ENCODE results near the gene S100A2. TPM values are rescaled to one million over a fixed set of nuclear protein-coding genes. Genes with fewer than 3 reads are reported as not detected.

S100A2 gene
- total RNA-seq, 1 donor from 2014 or later = 1,251 TPM

GRCh38 chr1:153542956-153543711, 22.5 kb downstream of the S100A2 start:
- FAIRE-seq (no peak), DNase-seq (ENCODE audit: low read depth) (no peak)
- TF ChIP-seq CTCF (IDR thresholded peaks at IDR 0.05; ENCODE audit: insufficient read depth, low read length, severe bottlenecking) = no peak
- H3K36me3 ChIP-seq (ENCODE audit: control insufficient read depth, insufficient read depth, low read length) = peaks cover 2% of the 10 kb centered on the region
- H3K4me3 ChIP-seq (ENCODE audit: low read depth, low read length) = no peak overlapping the region
- H3K27me3 ChIP-seq (ENCODE audit: control insufficient read depth, insufficient read depth, low read length) = no peaks in the 10 kb centered on the region

- no peak for FAIRE-seq
- no peak for DNase-seq (ENCODE audit: low read depth)
- Histone ChIP-seq H3K27me3 (ENCODE audit: control insufficient read depth, insufficient read depth, low read length) (no peaks in the 10 kb centered on the region), H3K4me3 (ENCODE audit: low read depth, low read length) (no peak overlapping the region), H3K36me3 (ENCODE audit: control insufficient read depth, insufficient read depth, low read length) (no peaks in the 10 kb centered on the region)
- TF ChIP-seq CTCF (IDR thresholded peaks at IDR 0.05; ENCODE audit: insufficient read depth, low read length, severe bottlenecking) = no peak
These were observed 23.7 kb downstream of the S100A2 start for GRCh38 chr1:153541641-153542590.

GRCh38 chr1:153540394-153541361, 25.0 kb downstream of the S100A2 start, which contains the start of gene S100A5:
Gene S100A5, minus strand, starts transcription at chr1:153540934. Its CDS starts 743 bp downstream, at chr1:153540191.
- Histone ChIP-seq H3K4me3 (ENCODE audit: low read depth, low read length) (no peak within 1 kb of the TSS), H3K27me3 (ENCODE audit: control insufficient read depth, insufficient read depth, low read length) (no peaks in the 10 kb centered on the region), H3K36me3 (ENCODE audit: control insufficient read depth, insufficient read depth, low read length) (no peaks in the 10 kb centered on the region)
- DNase-seq (ENCODE audit: low read depth) (peak; percentile 71), FAIRE-seq (no peak)
- TF ChIP-seq CTCF (IDR thresholded peaks at IDR 0.05; ENCODE audit: insufficient read depth, low read length, severe bottlenecking) = no peak

GRCh38 chr1:153539395-153540093, 26.1 kb downstream of the S100A2 start:
- Histone ChIP-seq H3K36me3 (ENCODE audit: control insufficient read depth, insufficient read depth, low read length) (peaks cover 9% of the 10 kb centered on the region), H3K27me3 (ENCODE audit: control insufficient read depth, insufficient read depth, low read length) (no peaks in the 10 kb centered on the region), H3K4me3 (ENCODE audit: low read depth, low read length) (no peak overlapping the region)
- TF ChIP-seq CTCF (IDR thresholded peaks at IDR 0.05; ENCODE audit: insufficient read depth, low read length, severe bottlenecking) = no peak
- DNase-seq (ENCODE audit: low read depth) (no peak), FAIRE-seq (no peak)
